Measurements from ENCODE around the gene ST6GALNAC4. TPM values are rescaled to one million over a fixed set of nuclear protein-coding genes. Genes with fewer than 3 reads are reported as not detected.

Gene ST6GALNAC4
- total RNA-seq, 1 donor = 33.7 TPM

- Histone ChIP-seq H3K27ac (ENCODE audit: low read depth, low read length) (no peak overlapping the region), H3K36me3 (ENCODE audit: insufficient read depth, low read length) (peaks cover 5% of the 10 kb centered on the region), H3K4me2 (ENCODE audit: insufficient read depth, low read length) (no peak overlapping the region), H2AFZ (ENCODE audit: low read length) (no peak overlapping the region), H3K27me3 (ENCODE audit: insufficient read depth, low read length) (no peaks in the 10 kb centered on the region), H3K4me3 (ENCODE audit: insufficient read depth, low read length) (no peak overlapping the region), H3K4me1 (ENCODE audit: insufficient read depth, low read length) (peaks cover 19% of the 10 kb centered on the region), H3K79me2 (ENCODE audit: insufficient read depth, low read length) (peaks cover 2% of the 10 kb centered on the region), H3K9me3 (ENCODE audit: low read depth, low read length) (no peaks in the 10 kb centered on the region), H4K20me1 (ENCODE audit: insufficient read depth, low read length) (no peaks in the 10 kb centered on the region)
- TF ChIP-seq CTCF (IDR thresholded peaks at IDR 0.05; ENCODE audit: extremely low read depth, low read depth, low read length) = no peak
- peak; percentile 73 for DNase-seq (ENCODE audit: insufficient read length, low spot score, missing footprints)
Measured at GRCh38 chr9:127903557-127904475, 13.0 kb downstream of the ST6GALNAC4 start.

GRCh38 chr9:127899128-127899943 lies 17.5 kb downstream of the ST6GALNAC4 start, which contains the start of gene ST6GALNAC6:
Gene ST6GALNAC6 (minus strand): TSS chr9:127899603. CDS start chr9:127897981, 1,622 bp downstream.
- peak within 1 kb of the TSS; percentile 89 for H3K4me2 ChIP-seq (ENCODE audit: insufficient read depth, low read length)
- no peaks in the 10 kb centered on the region for H3K27me3 ChIP-seq (ENCODE audit: insufficient read depth, low read length)
- peak; percentile 99 for DNase-seq (ENCODE audit: insufficient read length, low spot score, missing footprints)
- H3K79me2 ChIP-seq (ENCODE audit: insufficient read depth, low read length) = peaks cover 28% of the 10 kb centered on the region
- H3K36me3 ChIP-seq (ENCODE audit: insufficient read depth, low read length) = peaks cover 24% of the 10 kb centered on the region
- H3K4me1 ChIP-seq (ENCODE audit: insufficient read depth, low read length) = peaks cover 38% of the 10 kb centered on the region
- H4K20me1 ChIP-seq (ENCODE audit: insufficient read depth, low read length) = peaks cover 26% of the 10 kb centered on the region
- TF ChIP-seq CTCF (IDR thresholded peaks at IDR 0.05; ENCODE audit: extremely low read depth, low read depth, low read length) = no peak
- H3K27ac ChIP-seq (ENCODE audit: low read depth, low read length) = peak within 1 kb of the TSS; percentile 89
- peak within 1 kb of the TSS; percentile 95 for H3K4me3 ChIP-seq (ENCODE audit: insufficient read depth, low read length)
- H3K9me3 ChIP-seq (ENCODE audit: low read depth, low read length) = no peaks in the 10 kb centered on the region
- H2AFZ ChIP-seq (ENCODE audit: low read length) = peak within 1 kb of the TSS; percentile 83

GRCh38 chr9:127898433-127899127 lies 18.3 kb downstream of the ST6GALNAC4 start:
- peak; percentile 97 for DNase-seq (ENCODE audit: insufficient read length, low spot score, missing footprints)
- Histone ChIP-seq H3K27ac (ENCODE audit: low read depth, low read length) (peak overlapping the region; percentile 89), H3K9me3 (ENCODE audit: low read depth, low read length) (no peaks in the 10 kb centered on the region), H3K27me3 (ENCODE audit: insufficient read depth, low read length) (no peaks in the 10 kb centered on the region), H3K36me3 (ENCODE audit: insufficient read depth, low read length) (peaks cover 32% of the 10 kb centered on the region), H3K4me1 (ENCODE audit: insufficient read depth, low read length) (peaks cover 33% of the 10 kb centered on the region), H3K79me2 (ENCODE audit: insufficient read depth, low read length) (peaks cover 28% of the 10 kb centered on the region), H3K4me2 (ENCODE audit: insufficient read depth, low read length) (peak overlapping the region; percentile 84), H3K4me3 (ENCODE audit: insufficient read depth, low read length) (peak overlapping the region; percentile 95), H4K20me1 (ENCODE audit: insufficient read depth, low read length) (peaks cover 26% of the 10 kb centered on the region), H2AFZ (ENCODE audit: low read length) (peak overlapping the region; percentile 51)
- TF ChIP-seq CTCF (IDR thresholded peaks at IDR 0.05; ENCODE audit: extremely low read depth, low read depth, low read length) = no peak
